GM23338 (cell line): ENCODE data around the gene OR2L13. TPM values are rescaled to one million over a fixed set of nuclear protein-coding genes. Genes with fewer than 3 reads are reported as not detected.

Experiments
- ATAC-seq: fragments of 200-7000 bp; cut with Tn5 transposase; 3 replicates; pipeline ENCODE4 v1.9.1; 2020
- DNase-seq: peaks from one replicate; pipeline ENCODE4 v3.0.0-alpha.2; 2015; ENCODE audit warnings: low spot score
- H2AFZ ChIP-seq: fragments of 200-600 bp; sonication (generic); 2 replicates; pipeline ENCODE4 v1.8.0; 2016; ENCODE audit warnings: antibody characterized with exemption, mild to moderate bottlenecking, moderate library complexity
- H3F3A ChIP-seq: fragments of 200-600 bp; sonication (generic); replicated peaks from 2 replicates; pipeline ENCODE4 v1.8.0; 2017; ENCODE audit warnings: antibody characterized with exemption, mixed run types, low read depth
- H3K27ac ChIP-seq: fragments of 200-600 bp; sonication (generic); 2 replicates; pipeline ENCODE4 v1.6.1; 2016; ENCODE audit warnings: low read depth
- H3K27me3 ChIP-seq: fragments of 200-600 bp; sonication (generic); 2 replicates; pipeline ENCODE4 v1.8.0; 2016; ENCODE audit warnings: mild to moderate bottlenecking, mixed run types, moderate library complexity; ENCODE audit not compliant: insufficient read depth
- H3K36me3 ChIP-seq: fragments of 200-600 bp; sonication (generic); 2 replicates; pipeline ENCODE4 v1.8.0; 2016; ENCODE audit warnings: mild to moderate bottlenecking; ENCODE audit not compliant: insufficient read depth
- H3K4me1 ChIP-seq: fragments of 200-600 bp; sonication (generic); 2 replicates; pipeline ENCODE4 v1.8.0; 2016; ENCODE audit warnings: mild to moderate bottlenecking, moderate library complexity; ENCODE audit not compliant: insufficient read depth
- H3K4me2 ChIP-seq: fragments of 200-600 bp; sonication (generic); 2 replicates; pipeline ENCODE4 v1.7.1; 2017; ENCODE audit warnings: mixed run types
- H3K4me3 ChIP-seq: fragments of 200-600 bp; sonication (generic); 2 replicates; pipeline ENCODE4 v1.6.1; 2016; ENCODE audit warnings: mixed run types
- H3K79me2 ChIP-seq: fragments of 200-600 bp; sonication (generic); replicated peaks from 2 replicates; pipeline ENCODE4 v1.8.0; 2017; ENCODE audit warnings: mild to moderate bottlenecking; ENCODE audit not compliant: insufficient read depth
- H3K9me2 ChIP-seq: fragments of 200-600 bp; sonication (generic); 2 replicates; pipeline ENCODE4 v1.8.0; 2017; ENCODE audit not compliant: insufficient read depth
- H4K20me1 ChIP-seq: fragments of 200-600 bp; sonication (generic); replicated peaks from 2 replicates; pipeline ENCODE4 v1.8.0; 2017; ENCODE audit warnings: mild to moderate bottlenecking; ENCODE audit not compliant: insufficient read depth
- H3K27ac Mint-ChIP-seq: 2 replicates; pipeline ENCODE4 v1.8.0; 2020; ENCODE audit warnings: inconsistent platforms, mild to moderate bottlenecking, moderate library complexity, mixed read lengths
- H3K27me3 Mint-ChIP-seq: 3 replicates; pipeline ENCODE4 v1.8.0; 2022; ENCODE audit warnings: low read depth, mild to moderate bottlenecking, moderate library complexity, mixed read lengths, inconsistent platforms; ENCODE audit not compliant: insufficient read depth, poor library complexity
- H3K36me3 Mint-ChIP-seq: 3 replicates; pipeline ENCODE4 v1.8.0; 2021; ENCODE audit warnings: low read depth, mild to moderate bottlenecking, inconsistent platforms, moderate library complexity, mixed read lengths
- H3K4me1 Mint-ChIP-seq: 3 replicates; pipeline ENCODE4 v1.8.0; 2020; ENCODE audit warnings: mild to moderate bottlenecking, inconsistent platforms, mixed read lengths
- H3K4me3 Mint-ChIP-seq: 3 replicates; pipeline ENCODE4 v1.8.0; 2021; ENCODE audit warnings: moderate library complexity, mild to moderate bottlenecking, inconsistent platforms, mixed read lengths
- H3K9me3 Mint-ChIP-seq: 3 replicates; pipeline ENCODE4 v1.8.0; 2020; ENCODE audit warnings: moderate library complexity, mild to moderate bottlenecking, inconsistent platforms, mixed read lengths
- CREB1 ChIP-seq: fragments of 250-450 bp; sonication (Bioruptor Pico); IDR thresholded peaks from 2 replicates; pipeline ENCODE4 v1.5.0; 2020; ENCODE audit warnings: low read depth, mild to moderate bottlenecking, moderate library complexity
- ETS1 ChIP-seq: IDR thresholded peaks from 2 replicates; pipeline ENCODE4 v1.6.1; 2016; ENCODE audit warnings: antibody characterized with exemption
- EZH2 ChIP-seq: fragments of 200-600 bp; sonication (generic); IDR thresholded peaks from one replicate; pipeline ENCODE4 v1.8.0; 2017; ENCODE audit warnings: antibody characterized with exemption, mild to moderate bottlenecking, low read depth; ENCODE audit not compliant: unreplicated experiment
- EZH2phosphoT487 ChIP-seq: fragments of 200-600 bp; sonication (generic); IDR thresholded peaks from one replicate; pipeline ENCODE4 v1.8.1; 2018; ENCODE audit warnings: antibody characterized with exemption; ENCODE audit not compliant: unreplicated experiment
- JUNB ChIP-seq: IDR thresholded peaks from one replicate; pipeline ENCODE4 v1.6.1; 2016; ENCODE audit warnings: antibody characterized with exemption; ENCODE audit not compliant: unreplicated experiment
- NANOG ChIP-seq: IDR thresholded peaks from 2 replicates; pipeline ENCODE4 v1.6.1; 2016; ENCODE audit warnings: antibody characterized with exemption, borderline replicate concordance
- POLR2AphosphoS5 ChIP-seq: IDR thresholded peaks from 2 replicates; pipeline ENCODE4 v1.6.1; 2016; ENCODE audit warnings: antibody characterized with exemption, low read depth
- STAT1 ChIP-seq: IDR thresholded peaks from one replicate; pipeline ENCODE4 v1.6.1; 2016; ENCODE audit warnings: antibody characterized with exemption; ENCODE audit not compliant: unreplicated experiment
- ZNF331 ChIP-seq: fragments of 250-450 bp; sonication (Bioruptor Pico); IDR thresholded peaks from 2 replicates; pipeline ENCODE4 v1.5.0; 2020; ENCODE audit warnings: low read depth, mild to moderate bottlenecking, moderate library complexity
- polyA plus RNA-seq: library from polyadenylated mRNA; unstranded; fragments of >200 nt; fragmentation: Nextera tagmentation; extraction: Ambion mirVana; gene quantifications from 2 replicates; pipeline ENCODE4 v1.2.1, GENCODE V29; 2016
- total RNA-seq: library from RNA; depleted of rRNA; stranded (reverse); fragments of >200 nt; shearing (Covaris generic); gene quantifications from 2 replicates; pipeline ENCODE4 v1.2.3, GENCODE V29; 2014
- TF ChIP-seq, protein P1 (sequence below): fragments of 250-450 bp; sonication (Bioruptor Pico); IDR thresholded peaks from 2 replicates; pipeline ENCODE4 v1.5.0; 2020; ENCODE audit warnings: mild to moderate bottlenecking, moderate library complexity
- TF ChIP-seq, protein P2 (sequence below): IDR thresholded peaks from one replicate; pipeline ENCODE4 v1.6.1; 2018; ENCODE audit warnings: antibody characterized with exemption; ENCODE audit not compliant: unreplicated experiment

OR2L13 gene
- total and polyA plus RNA-seq, 2 experiments from 2014 or later, result not detected

GRCh38 chr1:248114890-248115289 lies 19.9 kb downstream of the OR2L13 start:
- TF ChIP-seq, protein P1, sequence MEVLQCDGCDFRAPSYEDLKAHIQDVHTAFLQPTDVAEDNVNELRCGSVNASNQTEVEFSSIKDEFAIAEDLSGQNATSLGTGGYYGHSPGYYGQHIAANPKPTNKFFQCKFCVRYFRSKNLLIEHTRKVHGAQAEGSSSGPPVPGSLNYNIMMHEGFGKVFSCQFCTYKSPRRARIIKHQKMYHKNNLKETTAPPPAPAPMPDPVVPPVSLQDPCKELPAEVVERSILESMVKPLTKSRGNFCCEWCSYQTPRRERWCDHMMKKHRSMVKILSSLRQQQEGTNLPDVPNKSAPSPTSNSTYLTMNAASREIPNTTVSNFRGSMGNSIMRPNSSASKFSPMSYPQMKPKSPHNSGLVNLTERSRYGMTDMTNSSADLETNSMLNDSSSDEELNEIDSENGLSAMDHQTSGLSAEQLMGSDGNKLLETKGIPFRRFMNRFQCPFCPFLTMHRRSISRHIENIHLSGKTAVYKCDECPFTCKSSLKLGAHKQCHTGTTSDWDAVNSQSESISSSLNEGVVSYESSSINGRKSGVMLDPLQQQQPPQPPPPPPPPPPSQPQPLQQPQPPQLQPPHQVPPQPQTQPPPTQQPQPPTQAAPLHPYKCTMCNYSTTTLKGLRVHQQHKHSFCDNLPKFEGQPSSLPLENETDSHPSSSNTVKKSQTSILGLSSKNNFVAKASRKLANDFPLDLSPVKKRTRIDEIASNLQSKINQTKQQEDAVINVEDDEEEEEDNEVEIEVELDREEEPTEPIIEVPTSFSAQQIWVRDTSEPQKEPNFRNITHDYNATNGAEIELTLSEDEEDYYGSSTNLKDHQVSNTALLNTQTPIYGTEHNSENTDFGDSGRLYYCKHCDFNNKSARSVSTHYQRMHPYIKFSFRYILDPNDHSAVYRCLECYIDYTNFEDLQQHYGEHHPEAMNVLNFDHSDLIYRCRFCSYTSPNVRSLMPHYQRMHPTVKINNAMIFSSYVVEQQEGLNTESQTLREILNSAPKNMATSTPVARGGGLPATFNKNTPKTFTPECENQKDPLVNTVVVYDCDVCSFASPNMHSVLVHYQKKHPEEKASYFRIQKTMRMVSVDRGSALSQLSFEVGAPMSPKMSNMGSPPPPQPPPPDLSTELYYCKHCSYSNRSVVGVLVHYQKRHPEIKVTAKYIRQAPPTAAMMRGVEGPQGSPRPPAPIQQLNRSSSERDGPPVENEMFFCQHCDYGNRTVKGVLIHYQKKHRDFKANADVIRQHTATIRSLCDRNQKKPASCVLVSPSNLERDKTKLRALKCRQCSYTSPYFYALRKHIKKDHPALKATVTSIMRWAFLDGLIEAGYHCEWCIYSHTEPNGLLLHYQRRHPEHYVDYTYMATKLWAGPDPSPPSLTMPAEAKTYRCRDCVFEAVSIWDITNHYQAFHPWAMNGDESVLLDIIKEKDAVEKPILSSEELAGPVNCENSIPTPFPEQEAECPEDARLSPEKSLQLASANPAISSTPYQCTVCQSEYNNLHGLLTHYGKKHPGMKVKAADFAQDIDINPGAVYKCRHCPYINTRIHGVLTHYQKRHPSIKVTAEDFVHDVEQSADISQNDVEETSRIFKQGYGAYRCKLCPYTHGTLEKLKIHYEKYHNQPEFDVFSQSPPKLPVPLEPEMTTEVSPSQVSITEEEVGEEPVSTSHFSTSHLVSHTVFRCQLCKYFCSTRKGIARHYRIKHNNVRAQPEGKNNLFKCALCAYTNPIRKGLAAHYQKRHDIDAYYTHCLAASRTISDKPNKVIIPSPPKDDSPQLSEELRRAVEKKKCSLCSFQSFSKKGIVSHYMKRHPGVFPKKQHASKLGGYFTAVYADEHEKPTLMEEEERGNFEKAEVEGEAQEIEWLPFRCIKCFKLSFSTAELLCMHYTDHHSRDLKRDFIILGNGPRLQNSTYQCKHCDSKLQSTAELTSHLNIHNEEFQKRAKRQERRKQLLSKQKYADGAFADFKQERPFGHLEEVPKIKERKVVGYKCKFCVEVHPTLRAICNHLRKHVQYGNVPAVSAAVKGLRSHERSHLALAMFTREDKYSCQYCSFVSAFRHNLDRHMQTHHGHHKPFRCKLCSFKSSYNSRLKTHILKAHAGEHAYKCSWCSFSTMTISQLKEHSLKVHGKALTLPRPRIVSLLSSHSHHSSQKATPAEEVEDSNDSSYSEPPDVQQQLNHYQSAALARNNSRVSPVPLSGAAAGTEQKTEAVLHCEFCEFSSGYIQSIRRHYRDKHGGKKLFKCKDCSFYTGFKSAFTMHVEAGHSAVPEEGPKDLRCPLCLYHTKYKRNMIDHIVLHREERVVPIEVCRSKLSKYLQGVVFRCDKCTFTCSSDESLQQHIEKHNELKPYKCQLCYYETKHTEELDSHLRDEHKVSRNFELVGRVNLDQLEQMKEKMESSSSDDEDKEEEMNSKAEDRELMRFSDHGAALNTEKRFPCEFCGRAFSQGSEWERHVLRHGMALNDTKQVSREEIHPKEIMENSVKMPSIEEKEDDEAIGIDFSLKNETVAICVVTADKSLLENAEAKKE (CRISPR knock-in tag), result no peak
- TF ChIP-seq, protein P2, sequence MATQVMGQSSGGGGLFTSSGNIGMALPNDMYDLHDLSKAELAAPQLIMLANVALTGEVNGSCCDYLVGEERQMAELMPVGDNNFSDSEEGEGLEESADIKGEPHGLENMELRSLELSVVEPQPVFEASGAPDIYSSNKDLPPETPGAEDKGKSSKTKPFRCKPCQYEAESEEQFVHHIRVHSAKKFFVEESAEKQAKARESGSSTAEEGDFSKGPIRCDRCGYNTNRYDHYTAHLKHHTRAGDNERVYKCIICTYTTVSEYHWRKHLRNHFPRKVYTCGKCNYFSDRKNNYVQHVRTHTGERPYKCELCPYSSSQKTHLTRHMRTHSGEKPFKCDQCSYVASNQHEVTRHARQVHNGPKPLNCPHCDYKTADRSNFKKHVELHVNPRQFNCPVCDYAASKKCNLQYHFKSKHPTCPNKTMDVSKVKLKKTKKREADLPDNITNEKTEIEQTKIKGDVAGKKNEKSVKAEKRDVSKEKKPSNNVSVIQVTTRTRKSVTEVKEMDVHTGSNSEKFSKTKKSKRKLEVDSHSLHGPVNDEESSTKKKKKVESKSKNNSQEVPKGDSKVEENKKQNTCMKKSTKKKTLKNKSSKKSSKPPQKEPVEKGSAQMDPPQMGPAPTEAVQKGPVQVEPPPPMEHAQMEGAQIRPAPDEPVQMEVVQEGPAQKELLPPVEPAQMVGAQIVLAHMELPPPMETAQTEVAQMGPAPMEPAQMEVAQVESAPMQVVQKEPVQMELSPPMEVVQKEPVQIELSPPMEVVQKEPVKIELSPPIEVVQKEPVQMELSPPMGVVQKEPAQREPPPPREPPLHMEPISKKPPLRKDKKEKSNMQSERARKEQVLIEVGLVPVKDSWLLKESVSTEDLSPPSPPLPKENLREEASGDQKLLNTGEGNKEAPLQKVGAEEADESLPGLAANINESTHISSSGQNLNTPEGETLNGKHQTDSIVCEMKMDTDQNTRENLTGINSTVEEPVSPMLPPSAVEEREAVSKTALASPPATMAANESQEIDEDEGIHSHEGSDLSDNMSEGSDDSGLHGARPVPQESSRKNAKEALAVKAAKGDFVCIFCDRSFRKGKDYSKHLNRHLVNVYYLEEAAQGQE, result no peak
- TF ChIP-seq NANOG (no peak), EZH2 (no peak), EZH2phosphoT487 (no peak), ETS1 (no peak), CREB1 (no peak), ZNF331 (no peak), STAT1 (no peak), JUNB (no peak), POLR2AphosphoS5 (no peak)
- Histone ChIP-seq H3K4me2 (no peak overlapping the region), H4K20me1 (no peaks in the 10 kb centered on the region), H3K79me2 (no peaks in the 10 kb centered on the region), H3K4me1 (no peaks in the 10 kb centered on the region), H2AFZ (no peak overlapping the region), H3K36me3 (peaks cover 4% of the 10 kb centered on the region; the same call in 1 of the 2 replicates), H3K9me2 (no peaks in the 10 kb centered on the region), H3K27ac (no peak overlapping the region), H3F3A (no peaks in the 10 kb centered on the region), H3K27me3 (no peaks in the 10 kb centered on the region), H3K4me3 (no peak overlapping the region)
- no peak overlapping the region; the same call in 2 of the 3 replicates for H3K4me3 Mint-ChIP-seq
- H3K27ac Mint-ChIP-seq, result no peak overlapping the region
- no peak for DNase-seq
- no peaks in the 10 kb centered on the region for H3K27me3 Mint-ChIP-seq
- no peaks in the 10 kb centered on the region for H3K4me1 Mint-ChIP-seq
- H3K9me3 Mint-ChIP-seq, result peaks cover 66% of the 10 kb centered on the region
- no peak for ATAC-seq
- H3K36me3 Mint-ChIP-seq, result peaks cover 31% of the 10 kb centered on the region
